Measurements from ENCODE around the gene MAP3K3.
"Not testable (repeated sequence)": the region's sequence is repeated elsewhere in the genome, so short reads cannot be mapped to it uniquely, and the experiment has no call there.

Gene MAP3K3

GRCh38 chr17:63709110-63709509, 86.9 kb downstream of the MAP3K3 start:
- no peak overlapping the region for H3K27ac ChIP-seq
- TF ChIP-seq CTCF (conservative IDR thresholded peaks at IDR 0.05) (no peak), ZFX (IDR thresholded peaks at IDR 0.05) (no peak)

GRCh38 chr17:63714550-63715277, 92.5 kb downstream of the MAP3K3 start:
- TF ChIP-seq CTCF (conservative IDR thresholded peaks at IDR 0.05) (no peak), ZFX (IDR thresholded peaks at IDR 0.05) (no peak)
- no peak overlapping the region for H3K27ac ChIP-seq

- TF ChIP-seq ZFX (IDR thresholded peaks at IDR 0.05) (no peak), CTCF (conservative IDR thresholded peaks at IDR 0.05) (no peak)
- no peak overlapping the region for H3K27ac ChIP-seq
Measured at GRCh38 chr17:63716426-63716825, 94.2 kb downstream of the MAP3K3 start.

- no peak overlapping the region for H3K27ac ChIP-seq
- TF ChIP-seq CTCF (conservative IDR thresholded peaks at IDR 0.05): no peak
- no peak for TF ChIP-seq ZFX (IDR thresholded peaks at IDR 0.05)
Measured at GRCh38 chr17:63718988-63719387, 96.8 kb downstream of the MAP3K3 start.

GRCh38 chr17:63720194-63720593, 98.0 kb downstream of the MAP3K3 start:
- not testable (repeated sequence) for H3K27ac ChIP-seq

- TF ChIP-seq ZFX (IDR thresholded peaks at IDR 0.05) (no peak), CTCF (conservative IDR thresholded peaks at IDR 0.05) (no peak)
- H3K27ac ChIP-seq: no peak overlapping the region
Measured at GRCh38 chr17:63722403-63722802, 100.2 kb downstream of the MAP3K3 start.

GRCh38 chr17:63735691-63736090, 113.5 kb downstream of the MAP3K3 start:
- TF ChIP-seq ZFX (IDR thresholded peaks at IDR 0.05) (no peak), CTCF (conservative IDR thresholded peaks at IDR 0.05) (no peak)

More at GRCh38 chr17:63735691-63736090, 113.5 kb downstream of the MAP3K3 start:
- H3K27ac ChIP-seq: no peak overlapping the region
